Spinal cord (tissue), 10 donors: ENCODE data around the gene RASSF5. TPM values are rescaled to one million over a fixed set of nuclear protein-coding genes. Genes with fewer than 3 reads are reported as not detected.
A peak's percentile ranks its signal among the peaks of the same experiment; 100 is the strongest.

Experiments
- DNase-seq, 6 donors: peaks; one replicate each; pipeline versions ENCODE4 v3.0.0 to v3.0.0-alpha.2; 2013 to 2015; ENCODE audit warnings: low spot score in 6 of 6, low read depth in 4 of 6
- H3K27ac ChIP-seq: one replicate; pipeline ENCODE4 v1.5.1; 2013; ENCODE audit warnings: low read depth, low read length, control low read depth
- H3K27me3 ChIP-seq: one replicate; pipeline ENCODE4 v1.6.1; 2013; ENCODE audit warnings: low read length; ENCODE audit not compliant: control insufficient read depth, insufficient read depth
- H3K36me3 ChIP-seq: one replicate; pipeline ENCODE4 v1.6.1; 2013; ENCODE audit warnings: low read length; ENCODE audit not compliant: control insufficient read depth, insufficient read depth
- H3K4me1 ChIP-seq: one replicate; pipeline ENCODE4 v1.6.1; 2013; ENCODE audit warnings: low read length; ENCODE audit not compliant: control insufficient read depth, insufficient read depth
- H3K4me3 ChIP-seq: one replicate; pipeline ENCODE4 v1.5.1; 2013; ENCODE audit warnings: low read depth, low read length, control low read depth
- H3K9me3 ChIP-seq: one replicate; pipeline ENCODE4 v1.6.1; 2013; ENCODE audit warnings: low read length; ENCODE audit not compliant: control insufficient read depth, insufficient read depth
- WGBS: methylation state at CpG from one replicate; pipeline ENCODE4 v1.1.5; 2013; ENCODE audit warnings: missing lambda C conversion rate; ENCODE audit not compliant: insufficient coverage; 5-methylcytosine and 5-hydroxymethylcytosine counted together
- polyA plus RNA-seq, 2 donors: library from polyadenylated mRNA; unstranded; fragments of 120-200 nt; gene quantifications; one replicate each; pipeline ENCODE4 v1.2.1, GENCODE V29; 2013; ENCODE audit not compliant: insufficient read length in 2 of 2
- total RNA-seq, 2 donors: library from RNA; depleted of rRNA in 1 of 2; stranded (reverse); fragments of 120-200 nt in 1 of 2; fragments of >200 nt in 1 of 2; gene quantifications; one replicate each; pipeline versions ENCODE4 v1.2.3 to v1.2.4, GENCODE V29; 2013 to 2014
- donor health status: healthy.

RASSF5 gene
- total and polyA plus RNA-seq, 4 donors = 3.2 to 13.7 (median 9.8) TPM

GRCh38 chr1:206511362-206512057, 4.2 kb downstream of the RASSF5 start:
- H3K4me3 ChIP-seq = no peak overlapping the region
- WGBS = 48% methylated on average over 12 of the region's 14 CpGs
- H3K36me3 ChIP-seq = no peaks in the 10 kb centered on the region
- DNase-seq = peak in 1 of 6 donors; percentile 37
- peaks cover 35% of the 10 kb centered on the region for H3K4me1 ChIP-seq
- H3K9me3 ChIP-seq = no peaks in the 10 kb centered on the region
- H3K27ac ChIP-seq = peak overlapping the region; percentile 33
- H3K27me3 ChIP-seq = peaks cover 26% of the 10 kb centered on the region

DNA sequence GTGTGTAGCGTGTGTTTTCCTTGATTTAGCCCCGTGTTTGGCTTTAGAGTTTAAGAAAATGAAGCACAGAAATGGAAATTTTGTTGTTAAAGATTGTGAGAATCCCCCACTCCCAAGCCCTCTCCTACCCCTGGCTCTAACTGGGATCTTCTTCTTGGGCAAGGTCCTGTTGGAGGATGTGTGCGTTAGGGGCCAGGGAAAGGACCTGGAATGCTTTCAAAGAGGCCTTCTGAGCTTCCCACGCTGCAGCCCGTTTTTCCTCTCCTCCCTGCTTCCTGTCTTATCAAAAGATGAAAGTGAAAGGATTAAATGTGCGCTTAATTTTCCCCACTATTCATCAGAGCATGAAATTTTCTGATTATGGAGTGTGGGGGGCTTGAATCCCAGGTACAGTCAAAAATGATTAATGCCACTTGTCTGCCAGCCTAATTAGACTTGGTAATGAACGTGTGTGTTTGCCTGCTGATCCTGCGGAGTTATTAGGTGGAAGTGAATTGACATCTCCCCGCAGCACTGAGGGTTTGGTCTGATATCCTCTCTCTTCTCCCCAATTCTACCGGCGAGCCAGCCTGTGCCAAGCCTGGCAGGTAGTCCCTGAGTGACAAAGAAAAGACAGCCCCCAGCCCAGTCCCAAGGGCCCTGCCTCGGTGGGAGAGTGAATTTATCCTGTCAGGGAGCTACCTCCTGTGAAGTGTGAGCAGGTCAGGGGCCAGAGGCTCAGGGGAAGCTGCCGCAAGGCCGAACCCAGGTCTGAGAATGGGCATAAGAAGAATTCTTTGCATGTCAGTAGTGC, 4.9 kb downstream of the RASSF5 start:
- Histone ChIP-seq H3K27ac (peak overlapping the region; percentile 33), H3K36me3 (no peaks in the 10 kb centered on the region), H3K9me3 (no peaks in the 10 kb centered on the region), H3K27me3 (peaks cover 19% of the 10 kb centered on the region), H3K4me1 (peaks cover 28% of the 10 kb centered on the region), H3K4me3 (no peak overlapping the region)
- DNase-seq = peak in 2 of 6 donors; percentile 37 to 77
- WGBS = 57% methylated on average over 3 of the region's 14 CpGs

DNA sequence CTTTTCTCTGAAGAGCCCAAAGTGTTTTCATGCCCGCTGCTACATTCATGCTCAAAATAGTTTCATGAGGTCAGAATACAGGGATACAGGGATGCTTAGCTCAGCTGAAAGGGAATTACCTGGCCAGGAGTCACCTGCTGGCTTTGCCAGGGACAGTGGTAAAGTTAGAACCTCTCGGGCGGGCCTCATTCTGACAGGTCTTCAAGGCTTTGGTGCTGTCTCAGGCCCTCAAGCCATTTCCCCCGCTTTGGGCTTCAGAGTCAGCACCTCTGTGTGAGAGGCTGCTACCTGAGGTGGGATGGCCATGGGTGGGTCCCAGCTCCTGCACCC, 5.5 kb downstream of the RASSF5 start:
- no peak overlapping the region for H3K27ac ChIP-seq

GRCh38 chr1:206513312-206514111, 6.2 kb downstream of the RASSF5 start:
- no peaks in the 10 kb centered on the region for H3K9me3 ChIP-seq
- WGBS = 63% methylated on average over 10 of the region's 11 CpGs
- H3K4me1 ChIP-seq = peaks cover 17% of the 10 kb centered on the region
- peak in 1 of 6 donors; percentile 63 for DNase-seq
- peaks cover 6% of the 10 kb centered on the region for H3K27me3 ChIP-seq
- no peak overlapping the region for H3K27ac ChIP-seq
- H3K4me3 ChIP-seq = no peak overlapping the region
- H3K36me3 ChIP-seq = no peaks in the 10 kb centered on the region

More for the DNA sequence above, 5.5 kb downstream of the RASSF5 start:
- no peaks in the 10 kb centered on the region for H3K36me3 ChIP-seq
- no peak for DNase-seq
- H3K4me3 ChIP-seq = no peak overlapping the region
- H3K9me3 ChIP-seq = no peaks in the 10 kb centered on the region
- peaks cover 13% of the 10 kb centered on the region for H3K27me3 ChIP-seq
- 90% methylated on average over 3 of the region's 4 CpGs for WGBS
- peaks cover 24% of the 10 kb centered on the region for H3K4me1 ChIP-seq

DNA sequence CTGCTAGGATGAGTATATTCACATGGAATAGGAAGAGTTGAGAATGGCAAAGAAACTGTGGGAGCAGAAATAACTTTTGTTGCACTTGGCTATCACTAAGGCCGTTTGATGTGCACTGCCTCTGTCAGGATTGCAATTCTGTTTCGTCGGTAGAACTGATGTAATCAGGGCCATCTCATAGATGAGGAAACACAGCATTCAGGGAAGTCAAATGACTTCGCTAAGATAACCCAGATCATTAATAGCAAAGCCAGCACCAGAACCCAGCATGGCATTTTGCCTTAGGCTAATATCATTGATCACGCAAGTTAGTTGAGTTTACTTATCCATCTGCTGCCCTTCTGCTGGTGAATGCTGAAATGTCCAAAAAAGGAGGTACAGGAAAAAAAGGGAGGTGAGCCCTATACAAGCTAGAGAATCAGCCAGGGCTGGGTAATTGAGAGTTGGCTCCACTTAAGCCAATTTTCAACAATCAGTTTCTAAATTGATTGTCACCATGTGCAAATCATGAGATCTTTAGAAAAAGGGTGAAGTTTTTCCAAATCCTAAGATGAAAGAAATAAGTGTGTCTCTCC, 7.6 kb downstream of the RASSF5 start:
- H3K27me3 ChIP-seq = no peaks in the 10 kb centered on the region
- no peak overlapping the region for H3K27ac ChIP-seq
- no peak overlapping the region for H3K4me3 ChIP-seq
- 71% methylated on average over 4 of the region's 5 CpGs for WGBS
- no peaks in the 10 kb centered on the region for H3K9me3 ChIP-seq
- no peak for DNase-seq
- peaks cover 15% of the 10 kb centered on the region for H3K4me1 ChIP-seq
- no peaks in the 10 kb centered on the region for H3K36me3 ChIP-seq

DNA sequence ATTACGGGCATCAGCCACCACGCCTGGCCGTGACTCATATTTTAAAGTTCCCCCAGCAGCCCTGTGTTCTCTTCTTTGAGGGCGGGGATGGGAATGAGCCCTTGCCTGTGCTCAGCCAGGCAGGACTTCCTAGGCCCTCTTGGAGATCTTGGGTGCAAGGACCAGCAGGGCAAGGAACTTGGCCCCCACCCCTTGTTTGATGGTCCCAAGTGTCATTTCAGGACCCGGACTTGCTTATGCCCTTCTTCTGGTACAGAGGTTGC, 9.3 kb downstream of the RASSF5 start:
- peaks cover 23% of the 10 kb centered on the region for H3K4me1 ChIP-seq
- H3K27ac ChIP-seq = no peak overlapping the region
- no peaks in the 10 kb centered on the region for H3K9me3 ChIP-seq
- no peak overlapping the region for H3K4me3 ChIP-seq
- no peak for DNase-seq
- WGBS = 81% methylated on average over 5 of the region's 5 CpGs
- no peaks in the 10 kb centered on the region for H3K36me3 ChIP-seq
- no peaks in the 10 kb centered on the region for H3K27me3 ChIP-seq

DNA sequence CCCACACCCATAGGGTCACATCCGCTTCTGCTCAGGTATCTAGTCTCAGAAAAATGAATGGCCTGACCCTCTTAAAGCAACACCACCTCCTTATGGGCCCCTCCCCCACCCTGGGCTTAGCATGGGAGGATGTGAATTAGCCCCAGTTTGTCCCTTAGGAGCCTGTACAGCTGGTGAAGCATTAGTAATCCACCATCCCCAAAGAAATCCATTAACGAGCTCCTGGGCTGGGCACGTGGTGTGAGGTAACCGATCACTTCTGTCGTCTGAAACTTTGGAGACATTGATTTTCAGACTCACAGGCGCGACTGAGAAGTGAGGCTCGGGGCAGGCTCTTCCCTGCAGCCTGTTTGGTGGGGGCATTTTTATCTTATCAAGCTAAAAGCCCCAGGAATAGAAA, 10.5 kb downstream of the RASSF5 start:
- no peak overlapping the region for H3K27ac ChIP-seq
- H3K27me3 ChIP-seq = no peaks in the 10 kb centered on the region
- no peaks in the 10 kb centered on the region for H3K36me3 ChIP-seq
- no peaks in the 10 kb centered on the region for H3K9me3 ChIP-seq
- no peak for DNase-seq
- H3K4me3 ChIP-seq = no peak overlapping the region
- 76% methylated on average over 7 of the region's 8 CpGs for WGBS
- peaks cover 18% of the 10 kb centered on the region for H3K4me1 ChIP-seq

- 84% methylated on average over 17 of the region's 18 CpGs for WGBS
- DNase-seq = no peak
- no peaks in the 10 kb centered on the region for H3K36me3 ChIP-seq
These were observed 10.9 kb downstream of the RASSF5 start for GRCh38 chr1:206518206-206518605.

GRCh38 chr1:206518743-206519142, 11.4 kb downstream of the RASSF5 start:
- no peak for DNase-seq

More at GRCh38 chr1:206518206-206518605, 10.9 kb downstream of the RASSF5 start:
- no peak overlapping the region for H3K27ac ChIP-seq
- H3K4me1 ChIP-seq = peaks cover 14% of the 10 kb centered on the region
- H3K4me3 ChIP-seq = no peak overlapping the region
- no peaks in the 10 kb centered on the region for H3K27me3 ChIP-seq
- H3K9me3 ChIP-seq = no peaks in the 10 kb centered on the region

More at GRCh38 chr1:206518743-206519142, 11.4 kb downstream of the RASSF5 start:
- no peak overlapping the region for H3K27ac ChIP-seq
- H3K4me3 ChIP-seq = no peak overlapping the region
- no peaks in the 10 kb centered on the region for H3K36me3 ChIP-seq
- 92% methylated on average over 6 of the region's 6 CpGs for WGBS
- H3K4me1 ChIP-seq = peaks cover 8% of the 10 kb centered on the region
- H3K27me3 ChIP-seq = no peaks in the 10 kb centered on the region
- H3K9me3 ChIP-seq = no peaks in the 10 kb centered on the region
